IPS-18a (cell line): ENCODE measurements around the gene SLC6A1.

Experiments used
- H3K27ac ChIP-seq: one replicate; pipeline ENCODE4 v1.5.1; 2013; ENCODE audit warnings: low read length
- H3K27me3 ChIP-seq: one replicate; pipeline ENCODE4 v1.6.1; 2013; ENCODE audit warnings: mild to moderate bottlenecking, low read length; ENCODE audit not compliant: control insufficient read depth, insufficient read depth
- H3K36me3 ChIP-seq: one replicate; pipeline ENCODE4 v1.6.1; 2013; ENCODE audit warnings: low read depth, low read length; ENCODE audit not compliant: control insufficient read depth
- H3K4me1 ChIP-seq: one replicate; pipeline ENCODE4 v1.6.1; 2013; ENCODE audit warnings: low read depth, low read length; ENCODE audit not compliant: control insufficient read depth
- H3K4me3 ChIP-seq: one replicate; pipeline ENCODE4 v1.5.1; 2013; ENCODE audit warnings: low read length
- H3K9ac ChIP-seq: one replicate; pipeline ENCODE4 v1.6.1; 2013; ENCODE audit warnings: mild to moderate bottlenecking, low read length, moderate library complexity
- H3K9me3 ChIP-seq: one replicate; pipeline ENCODE4 v1.6.1; 2013; ENCODE audit warnings: low read depth, low read length; ENCODE audit not compliant: control insufficient read depth

The SLC6A1 gene

DNA sequence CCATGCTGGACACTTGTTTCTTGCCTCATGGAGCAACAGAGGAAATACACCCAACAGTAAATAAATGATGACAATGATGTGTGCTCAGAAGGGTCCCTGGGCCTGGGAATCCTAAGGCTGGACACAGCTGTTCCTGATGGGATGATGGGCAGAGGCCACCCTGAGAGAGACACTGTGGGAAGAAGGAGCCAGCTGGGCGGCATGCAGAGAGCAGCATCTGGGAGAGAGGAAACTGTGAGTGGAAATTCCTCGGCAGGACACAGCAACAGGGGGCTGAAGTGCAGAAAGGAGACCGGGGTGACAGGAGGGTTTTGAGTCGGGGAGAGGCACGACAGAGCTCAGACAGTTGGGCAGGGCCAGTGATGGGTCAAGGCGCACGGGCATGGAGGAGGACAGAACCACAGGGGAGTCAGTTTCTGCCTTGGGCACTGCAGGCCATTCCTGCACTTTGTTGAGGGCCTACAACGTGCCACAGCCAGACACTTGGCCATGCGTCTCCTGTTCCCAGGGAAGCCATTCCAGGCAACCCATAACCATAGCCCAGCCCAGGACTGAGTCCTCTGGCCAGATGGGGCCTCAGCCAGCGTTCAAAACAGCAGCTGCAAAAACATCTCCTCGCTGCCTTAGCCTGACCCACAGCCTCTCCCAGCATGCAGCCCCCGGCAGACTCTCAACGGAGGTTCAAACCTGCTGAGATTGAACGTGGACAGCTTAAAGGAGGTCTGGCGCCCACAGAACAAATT is 36.7 kb upstream of the SLC6A1 start:
- no peaks in the 10 kb centered on the region for H3K27me3 ChIP-seq
- no peak overlapping the region for H3K9ac ChIP-seq
- H3K27ac ChIP-seq = no peak overlapping the region
- no peaks in the 10 kb centered on the region for H3K36me3 ChIP-seq
- H3K4me1 ChIP-seq = no peaks in the 10 kb centered on the region
- H3K9me3 ChIP-seq = no peaks in the 10 kb centered on the region
- no peak overlapping the region for H3K4me3 ChIP-seq

- H3K27me3 ChIP-seq = no peaks in the 10 kb centered on the region
These were observed 36.0 kb upstream of the SLC6A1 start for GRCh38 chr3:10956531-10956930.

GRCh38 chr3:10956986-10957385 is 35.6 kb upstream of the SLC6A1 start:
- no peaks in the 10 kb centered on the region for H3K36me3 ChIP-seq
- H3K9me3 ChIP-seq = no peaks in the 10 kb centered on the region
- no peak overlapping the region for H3K27ac ChIP-seq
- H3K9ac ChIP-seq = no peak overlapping the region
- H3K27me3 ChIP-seq = no peaks in the 10 kb centered on the region
- no peaks in the 10 kb centered on the region for H3K4me1 ChIP-seq
- no peak overlapping the region for H3K4me3 ChIP-seq

More at GRCh38 chr3:10956531-10956930, 36.0 kb upstream of the SLC6A1 start:
- H3K4me1 ChIP-seq = no peaks in the 10 kb centered on the region
- no peaks in the 10 kb centered on the region for H3K36me3 ChIP-seq
- no peak overlapping the region for H3K4me3 ChIP-seq
- no peak overlapping the region for H3K27ac ChIP-seq
- H3K9ac ChIP-seq = no peak overlapping the region
- no peaks in the 10 kb centered on the region for H3K9me3 ChIP-seq

GRCh38 chr3:10957976-10958749 is 34.4 kb upstream of the SLC6A1 start:
- Histone ChIP-seq H3K4me3 (no peak overlapping the region), H3K27ac (no peak overlapping the region), H3K27me3 (no peaks in the 10 kb centered on the region), H3K36me3 (no peaks in the 10 kb centered on the region), H3K9ac (no peak overlapping the region), H3K9me3 (no peaks in the 10 kb centered on the region), H3K4me1 (no peaks in the 10 kb centered on the region)

- no peaks in the 10 kb centered on the region for H3K36me3 ChIP-seq
These were observed 32.3 kb upstream of the SLC6A1 start for GRCh38 chr3:10960255-10960654.

GRCh38 chr3:10961921-10962320 is 30.6 kb upstream of the SLC6A1 start:
- no peaks in the 10 kb centered on the region for H3K36me3 ChIP-seq
- no peaks in the 10 kb centered on the region for H3K27me3 ChIP-seq
- no peak overlapping the region for H3K9ac ChIP-seq
- H3K4me3 ChIP-seq = no peak overlapping the region
- no peaks in the 10 kb centered on the region for H3K9me3 ChIP-seq
- no peaks in the 10 kb centered on the region for H3K4me1 ChIP-seq
- no peak overlapping the region for H3K27ac ChIP-seq

More at GRCh38 chr3:10960255-10960654, 32.3 kb upstream of the SLC6A1 start:
- Histone ChIP-seq H3K4me3 (no peak overlapping the region), H3K4me1 (no peaks in the 10 kb centered on the region), H3K9ac (no peak overlapping the region), H3K27me3 (no peaks in the 10 kb centered on the region), H3K9me3 (no peaks in the 10 kb centered on the region), H3K27ac (no peak overlapping the region)

DNA sequence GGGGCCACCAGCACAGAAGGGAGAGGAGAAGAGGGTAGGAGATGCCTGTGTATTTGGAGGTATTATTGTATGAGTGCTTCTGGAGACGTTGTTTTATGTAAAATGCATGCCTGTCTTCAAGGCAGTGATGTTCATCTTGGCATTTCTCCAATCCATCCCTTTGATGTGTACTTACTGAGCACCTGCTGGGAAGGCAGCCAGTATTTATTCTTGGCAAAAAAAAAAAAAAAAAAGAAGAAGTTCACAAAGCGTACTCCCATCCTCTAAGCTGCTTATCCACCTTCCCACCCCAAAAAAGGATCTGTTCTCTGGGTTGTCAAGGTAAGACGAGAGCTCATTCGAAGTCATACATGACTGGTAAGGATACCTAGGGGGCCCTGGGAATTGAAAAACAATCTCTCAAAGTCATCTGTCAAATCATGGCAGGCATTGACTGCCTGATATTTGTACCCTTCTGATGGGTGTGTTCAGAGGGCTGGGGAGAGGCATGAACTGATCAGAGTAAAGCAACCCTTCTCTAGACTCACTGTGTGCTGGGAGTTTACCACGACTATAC is 30.0 kb upstream of the SLC6A1 start:
- no peak overlapping the region for H3K9ac ChIP-seq
- no peaks in the 10 kb centered on the region for H3K27me3 ChIP-seq
- H3K4me3 ChIP-seq = no peak overlapping the region
- no peak overlapping the region for H3K27ac ChIP-seq
- H3K9me3 ChIP-seq = no peaks in the 10 kb centered on the region
- H3K36me3 ChIP-seq = no peaks in the 10 kb centered on the region
- no peaks in the 10 kb centered on the region for H3K4me1 ChIP-seq

DNA sequence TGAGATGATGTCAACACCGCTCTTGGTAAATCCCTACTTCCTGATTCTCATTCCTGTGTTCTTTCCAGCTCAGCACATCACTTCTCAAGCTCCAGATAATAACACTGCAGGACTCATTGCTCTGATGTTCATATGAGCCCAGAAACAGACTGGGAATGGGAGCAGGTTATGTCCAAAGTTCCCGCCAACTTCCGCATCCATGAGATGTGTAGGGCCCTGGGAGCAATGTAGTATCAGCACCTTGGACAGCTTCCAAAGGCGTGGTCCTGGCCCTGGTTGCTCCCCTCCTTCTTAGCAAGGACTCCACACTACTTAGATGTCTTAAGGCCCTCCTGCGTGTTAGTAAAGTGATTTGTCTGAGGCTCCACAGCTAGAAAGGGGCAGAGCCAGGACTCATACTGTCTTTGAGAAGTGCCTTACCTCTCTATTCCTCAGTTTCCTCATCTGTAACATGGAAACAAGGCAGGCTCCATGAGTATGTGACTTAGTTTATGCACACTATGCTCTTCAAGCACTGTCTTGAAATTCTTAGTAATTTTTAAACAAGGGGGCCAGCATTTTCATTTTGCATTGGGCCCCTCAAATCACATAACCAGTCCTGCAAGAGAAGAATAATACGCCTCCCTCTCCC is 27.9 kb upstream of the SLC6A1 start:
- no peak overlapping the region for H3K27ac ChIP-seq
- no peaks in the 10 kb centered on the region for H3K9me3 ChIP-seq
- no peak overlapping the region for H3K9ac ChIP-seq
- no peaks in the 10 kb centered on the region for H3K27me3 ChIP-seq
- H3K36me3 ChIP-seq = no peaks in the 10 kb centered on the region
- H3K4me3 ChIP-seq = no peak overlapping the region
- H3K4me1 ChIP-seq = peaks cover 8% of the 10 kb centered on the region

GRCh38 chr3:10968401-10968800 is 24.1 kb upstream of the SLC6A1 start:
- Histone ChIP-seq H3K27me3 (no peaks in the 10 kb centered on the region), H3K4me1 (peaks cover 22% of the 10 kb centered on the region), H3K9me3 (no peaks in the 10 kb centered on the region), H3K36me3 (no peaks in the 10 kb centered on the region), H3K4me3 (no peak overlapping the region), H3K9ac (no peak overlapping the region), H3K27ac (no peak overlapping the region)

GRCh38 chr3:10970306-10970960 is 22.1 kb upstream of the SLC6A1 start:
- Histone ChIP-seq H3K27me3 (no peaks in the 10 kb centered on the region), H3K4me3 (no peak overlapping the region), H3K27ac (no peak overlapping the region), H3K36me3 (no peaks in the 10 kb centered on the region), H3K9ac (no peak overlapping the region), H3K4me1 (peaks cover 22% of the 10 kb centered on the region), H3K9me3 (no peaks in the 10 kb centered on the region)
